Keratinocyte (primary cell): ENCODE measurements around the gene METAP1D. TPM values are rescaled to one million over a fixed set of nuclear protein-coding genes. Genes with fewer than 3 reads are reported as not detected.

Source experiments
- DNase-seq: peaks from one replicate; pipeline ENCODE4 v3.0.0-alpha.2; 2011; ENCODE audit warnings: low read depth, missing footprints, low spot score
- FAIRE-seq: peaks from 2 replicates; lab custom pipeline; 2011; peaks lifted over from hg19 to GRCh38; lab: Jason Lieb, UNC
- H2AFZ ChIP-seq: 2 replicates; pipeline ENCODE4 v1.6.0; 2012; ENCODE audit warnings: low read length, control low read depth, inconsistent platforms; ENCODE audit not compliant: control insufficient read depth
- H3K27ac ChIP-seq: 2 replicates; pipeline ENCODE4 v1.5.1; 2011; ENCODE audit warnings: low read length; ENCODE audit not compliant: control insufficient read depth, insufficient read depth
- H3K27me3 ChIP-seq: 3 replicates; pipeline ENCODE4 v1.6.0; 2011; ENCODE audit warnings: low read length; ENCODE audit not compliant: control insufficient read depth, insufficient read depth; ENCODE audit errors: extremely low read depth
- H3K36me3 ChIP-seq, 2 experiments: 2 replicates in 1 of 2; 3 replicates in 1 of 2; pipeline ENCODE4 v1.5.1; 2011; ENCODE audit warnings: low read length in 2 of 2, mild to moderate bottlenecking in 1 of 2; ENCODE audit not compliant: control insufficient read depth in 2 of 2, insufficient read depth in 2 of 2; ENCODE audit errors: extremely low read depth in 1 of 2
- H3K4me1 ChIP-seq: 3 replicates; pipeline ENCODE4 v1.5.1; 2011; ENCODE audit warnings: low read length; ENCODE audit not compliant: control insufficient read depth, insufficient read depth; ENCODE audit errors: extremely low read depth
- H3K4me2 ChIP-seq: 3 replicates; pipeline ENCODE4 v1.6.0; 2011; ENCODE audit warnings: low read depth, low read length; ENCODE audit not compliant: control insufficient read depth, insufficient read depth; ENCODE audit errors: extremely low read depth
- H3K4me3 ChIP-seq, 3 experiments: fragments of 200-600 bp in 1 of 3; sonication (generic) in 1 of 3; 2 replicates in 2 of 3; 3 replicates in 1 of 3; pipeline ENCODE4 v1.5.1; 2011 to 2016; ENCODE audit warnings: low read length in 3 of 3, mild to moderate bottlenecking in 3 of 3, control low read depth in 2 of 3, inconsistent platforms in 1 of 3, low read depth in 1 of 3, mixed read lengths in 1 of 3, mixed run types in 1 of 3, moderate library complexity in 1 of 3; ENCODE audit not compliant: control insufficient read depth in 2 of 3, insufficient read depth in 2 of 3; ENCODE audit errors: extremely low read depth in 1 of 3
- H3K79me2 ChIP-seq: 2 replicates; pipeline ENCODE4 v1.6.0; 2012; ENCODE audit warnings: low read length; ENCODE audit not compliant: control insufficient read depth, insufficient read depth
- H3K9ac ChIP-seq: 3 replicates; pipeline ENCODE4 v1.6.0; 2011; ENCODE audit warnings: low read length; ENCODE audit not compliant: control insufficient read depth, insufficient read depth; ENCODE audit errors: extremely low read depth
- H3K9me1 ChIP-seq: 3 replicates; pipeline ENCODE4 v1.6.0; 2011; ENCODE audit warnings: low read length; ENCODE audit not compliant: control insufficient read depth, insufficient read depth; ENCODE audit errors: extremely low read depth
- H3K9me3 ChIP-seq: 2 replicates; pipeline ENCODE4 v1.5.1; 2012; ENCODE audit warnings: low read depth, low read length; ENCODE audit not compliant: control insufficient read depth
- H4K20me1 ChIP-seq: 3 replicates; pipeline ENCODE4 v1.6.0; 2011; ENCODE audit warnings: low read length; ENCODE audit not compliant: control insufficient read depth, insufficient read depth; ENCODE audit errors: extremely low read depth
- EZH2 ChIP-seq: IDR thresholded peaks from one replicate; pipeline ENCODE4 v1.6.1; 2012; ENCODE audit warnings: inconsistent platforms, mild to moderate bottlenecking, low read length, moderate library complexity
- dilution Hi-C: fragments of 300-500 bp; cut with MboI; formaldehyde crosslinking; loops from one replicate; pipeline ENCODE4 v1.7.0; 2020; ENCODE audit warnings: low sequenced_read_pairs; ENCODE audit not compliant: extremely low pct_ligation_motif_present
- polyA plus RNA-seq, 5 experiments: library from polyadenylated mRNA; depleted of rRNA in 3 of 5; stranded (reverse) in 3 of 5; stranded (forward) in 1 of 5; unstranded in 1 of 5; fragments of >200 nt; gene quantifications; 1 replicate in 1 of 5; 2 replicates in 3 of 5; 3 replicates in 1 of 5; pipeline versions ENCODE4 v1.2.1 to v1.2.3, GENCODE V29; 2011 to 2012; ENCODE audit warnings: missing spikeins in 2 of 5, low read depth in 1 of 5, low replicate concordance in 1 of 5
- TF ChIP-seq, protein P1 (sequence below), 3 experiments: IDR thresholded peaks in 1 of 3; conservative IDR thresholded peaks in 1 of 3; optimal IDR thresholded peaks in 1 of 3; 2 replicates in 2 of 3; 3 replicates in 1 of 3; pipeline versions ENCODE3 to v1.5.1; 2011; ENCODE audit warnings: low read length in 3 of 3, mild to moderate bottlenecking in 3 of 3, moderate library complexity in 2 of 3, control low read depth in 1 of 3, inconsistent platforms in 1 of 3; ENCODE audit not compliant: insufficient read depth in 2 of 3; ENCODE audit errors: extremely low read depth in 1 of 3

METAP1D gene
- polyA plus RNA-seq, 1 donor (not counting 4 experiments of a cell fraction or from before 2014, with no cell fraction given), result 5.1 TPM

DNA sequence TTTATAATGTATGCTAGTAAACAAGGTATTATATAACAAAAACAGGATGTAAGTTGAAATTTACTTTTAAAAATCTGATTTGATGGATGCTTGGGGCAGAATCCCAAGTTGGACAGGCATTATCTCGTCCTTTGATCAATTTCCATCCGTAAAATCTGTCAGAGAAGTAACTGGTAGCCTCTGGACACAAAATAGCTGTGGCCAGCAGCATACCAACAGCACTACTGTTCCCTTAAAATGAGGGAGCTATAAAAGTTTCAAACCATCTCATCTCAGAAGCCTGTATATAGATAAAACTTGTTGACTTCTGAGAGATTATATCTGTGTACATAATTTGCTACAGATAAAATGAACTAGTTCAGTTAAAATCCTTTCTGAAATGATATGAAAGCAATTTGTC, 14.7 kb upstream of the METAP1D start:
- dilution Hi-C loops, result no loop called here
- Histone ChIP-seq H3K9me1 (peaks cover 3% of the 10 kb centered on the region), H3K9ac (no peak overlapping the region), H4K20me1 (no peaks in the 10 kb centered on the region), H3K4me3 (no peak overlapping the region), H3K4me1 (no peaks in the 10 kb centered on the region), H3K4me2 (no peak overlapping the region), H3K27ac (no peak overlapping the region), H3K27me3 (no peaks in the 10 kb centered on the region), H3K9me3 (no peaks in the 10 kb centered on the region), H3K79me2 (no peaks in the 10 kb centered on the region), H2AFZ (no peak overlapping the region), H3K36me3 (peaks cover 0 to 3% of the 10 kb centered on the region in 2 experiments)
- DNase-seq, result no peak
- FAIRE-seq, result no peak
- no peak for TF ChIP-seq EZH2
- TF ChIP-seq, protein P1, sequence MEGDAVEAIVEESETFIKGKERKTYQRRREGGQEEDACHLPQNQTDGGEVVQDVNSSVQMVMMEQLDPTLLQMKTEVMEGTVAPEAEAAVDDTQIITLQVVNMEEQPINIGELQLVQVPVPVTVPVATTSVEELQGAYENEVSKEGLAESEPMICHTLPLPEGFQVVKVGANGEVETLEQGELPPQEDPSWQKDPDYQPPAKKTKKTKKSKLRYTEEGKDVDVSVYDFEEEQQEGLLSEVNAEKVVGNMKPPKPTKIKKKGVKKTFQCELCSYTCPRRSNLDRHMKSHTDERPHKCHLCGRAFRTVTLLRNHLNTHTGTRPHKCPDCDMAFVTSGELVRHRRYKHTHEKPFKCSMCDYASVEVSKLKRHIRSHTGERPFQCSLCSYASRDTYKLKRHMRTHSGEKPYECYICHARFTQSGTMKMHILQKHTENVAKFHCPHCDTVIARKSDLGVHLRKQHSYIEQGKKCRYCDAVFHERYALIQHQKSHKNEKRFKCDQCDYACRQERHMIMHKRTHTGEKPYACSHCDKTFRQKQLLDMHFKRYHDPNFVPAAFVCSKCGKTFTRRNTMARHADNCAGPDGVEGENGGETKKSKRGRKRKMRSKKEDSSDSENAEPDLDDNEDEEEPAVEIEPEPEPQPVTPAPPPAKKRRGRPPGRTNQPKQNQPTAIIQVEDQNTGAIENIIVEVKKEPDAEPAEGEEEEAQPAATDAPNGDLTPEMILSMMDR (optimal IDR thresholded peaks at IDR 0.05 in 1 of 3, IDR thresholded peaks at IDR 0.05 in 1 of 3, conservative IDR thresholded peaks at IDR 0.05 in 1 of 3; ENCODE audit: extremely low read depth in 1 of 3, insufficient read depth in 2 of 3, low read length in 3 of 3), result no peak

DNA sequence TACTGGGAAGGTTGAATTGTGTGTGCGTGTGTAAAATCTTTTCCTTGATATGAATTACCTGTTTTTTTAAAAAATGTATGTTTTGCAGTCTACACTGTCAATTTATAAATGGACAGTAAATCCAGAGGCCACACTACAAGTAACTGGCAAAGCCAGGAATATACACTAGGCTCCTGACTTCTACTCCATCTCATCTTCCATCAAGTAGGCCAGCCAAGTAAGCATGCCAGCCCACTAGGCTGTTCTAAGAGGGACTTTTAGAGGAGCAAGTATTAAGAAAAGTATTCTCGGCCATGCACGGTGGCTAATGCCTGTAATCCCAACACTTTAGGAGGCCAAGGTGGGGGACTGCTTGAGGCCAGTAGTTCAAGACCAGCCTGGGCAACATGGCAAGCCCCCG, 13.0 kb upstream of the METAP1D start:
- no peak overlapping the region for H3K9ac ChIP-seq
- H3K4me3 ChIP-seq, result no peak overlapping the region
- no peak for TF ChIP-seq EZH2
- TF ChIP-seq, protein P1 (optimal IDR thresholded peaks at IDR 0.05 in 1 of 3, IDR thresholded peaks at IDR 0.05 in 1 of 3, conservative IDR thresholded peaks at IDR 0.05 in 1 of 3; ENCODE audit: extremely low read depth in 1 of 3, insufficient read depth in 2 of 3, low read length in 3 of 3), result no peak
- H3K4me2 ChIP-seq, result no peak overlapping the region
- H3K36me3 ChIP-seq, result no peaks in the 10 kb centered on the region
- no peaks in the 10 kb centered on the region for H3K9me3 ChIP-seq
- no peak overlapping the region for H2AFZ ChIP-seq
- no peaks in the 10 kb centered on the region for H4K20me1 ChIP-seq
- FAIRE-seq (no peak), DNase-seq (no peak)
- dilution Hi-C loops, result no loop called here
- H3K9me1 ChIP-seq, result peaks cover 3% of the 10 kb centered on the region
- H3K27me3 ChIP-seq, result no peaks in the 10 kb centered on the region
- no peaks in the 10 kb centered on the region for H3K79me2 ChIP-seq
- H3K27ac ChIP-seq, result no peak overlapping the region
- no peaks in the 10 kb centered on the region for H3K4me1 ChIP-seq
